ENCODE measurements around the gene DPH5. TPM values are rescaled to one million over a fixed set of nuclear protein-coding genes. Genes with fewer than 3 reads are reported as not detected.
A peak's percentile ranks its signal among the peaks of the same experiment; 100 is the strongest.

DPH5 gene
- total RNA-seq, 2 donors from 2014 or later = 17.2 to 39.0 TPM

- no peak for TF ChIP-seq POLR2A (IDR thresholded peaks at IDR 0.05)
- TF ChIP-seq POLR2AphosphoS5 (IDR thresholded peaks at IDR 0.05) = peak; percentile 82
- TF ChIP-seq, protein P1, sequence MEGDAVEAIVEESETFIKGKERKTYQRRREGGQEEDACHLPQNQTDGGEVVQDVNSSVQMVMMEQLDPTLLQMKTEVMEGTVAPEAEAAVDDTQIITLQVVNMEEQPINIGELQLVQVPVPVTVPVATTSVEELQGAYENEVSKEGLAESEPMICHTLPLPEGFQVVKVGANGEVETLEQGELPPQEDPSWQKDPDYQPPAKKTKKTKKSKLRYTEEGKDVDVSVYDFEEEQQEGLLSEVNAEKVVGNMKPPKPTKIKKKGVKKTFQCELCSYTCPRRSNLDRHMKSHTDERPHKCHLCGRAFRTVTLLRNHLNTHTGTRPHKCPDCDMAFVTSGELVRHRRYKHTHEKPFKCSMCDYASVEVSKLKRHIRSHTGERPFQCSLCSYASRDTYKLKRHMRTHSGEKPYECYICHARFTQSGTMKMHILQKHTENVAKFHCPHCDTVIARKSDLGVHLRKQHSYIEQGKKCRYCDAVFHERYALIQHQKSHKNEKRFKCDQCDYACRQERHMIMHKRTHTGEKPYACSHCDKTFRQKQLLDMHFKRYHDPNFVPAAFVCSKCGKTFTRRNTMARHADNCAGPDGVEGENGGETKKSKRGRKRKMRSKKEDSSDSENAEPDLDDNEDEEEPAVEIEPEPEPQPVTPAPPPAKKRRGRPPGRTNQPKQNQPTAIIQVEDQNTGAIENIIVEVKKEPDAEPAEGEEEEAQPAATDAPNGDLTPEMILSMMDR (IDR thresholded peaks at IDR 0.05) = no peak
- Histone ChIP-seq H3K27me3 (replicated peaks; ENCODE audit: insufficient read depth) (no peaks in the 10 kb centered on the region), H3K4me1 (replicated peaks) (no peaks in the 10 kb centered on the region), H3K27ac (peak overlapping the region; percentile 21 to 30), H3K9me3 (no peaks in the 10 kb centered on the region), H3K36me3 (no peaks in the 10 kb centered on the region), H3K4me3 (no peak overlapping the region)
- intact Hi-C loops (cut with DNase I) = no loop called here
- DNase-seq (ENCODE audit: low spot score) = peak; percentile 36
- WGBS = 30% methylated on average over 1 of the region's 1 CpG
Observed at GRCh38 chr1:101004061-101004460, 21.5 kb downstream of the DPH5 start.

- Histone ChIP-seq H3K36me3 (no peaks in the 10 kb centered on the region), H3K4me1 (replicated peaks) (no peaks in the 10 kb centered on the region), H3K4me3 (no peak overlapping the region), H3K9me3 (no peaks in the 10 kb centered on the region), H3K27me3 (replicated peaks; ENCODE audit: insufficient read depth) (no peaks in the 10 kb centered on the region), H3K27ac (peak overlapping the region in 1 of 2 donors; percentile 38)
- no peak for TF ChIP-seq POLR2A (IDR thresholded peaks at IDR 0.05)
- TF ChIP-seq POLR2AphosphoS5 (IDR thresholded peaks at IDR 0.05) = no peak
- TF ChIP-seq, protein P1 (IDR thresholded peaks at IDR 0.05) = no peak
- intact Hi-C loops (cut with DNase I) = no loop called here
- no peak for DNase-seq (ENCODE audit: low spot score)
- WGBS = 79% methylated on average over 1 of the region's 1 CpG
Observed at GRCh38 chr1:101003012-101003650, 22.5 kb downstream of the DPH5 start.

GRCh38 chr1:101002551-101002950 is 23.0 kb downstream of the DPH5 start:
- Histone ChIP-seq H3K4me3 (no peak overlapping the region), H3K27ac (peak overlapping the region in 1 of 2 donors; percentile 38), H3K4me1 (replicated peaks) (no peaks in the 10 kb centered on the region), H3K27me3 (replicated peaks; ENCODE audit: insufficient read depth) (no peaks in the 10 kb centered on the region), H3K9me3 (no peaks in the 10 kb centered on the region), H3K36me3 (no peaks in the 10 kb centered on the region)
- 31% methylated on average over 2 of the region's 2 CpGs for WGBS
- TF ChIP-seq POLR2A (IDR thresholded peaks at IDR 0.05) (no peak), POLR2AphosphoS5 (IDR thresholded peaks at IDR 0.05) (no peak)
- TF ChIP-seq, protein P1 (IDR thresholded peaks at IDR 0.05) = no peak
- DNase-seq (ENCODE audit: low spot score) = no peak
- intact Hi-C loops (cut with DNase I) = no loop called here

GRCh38 chr1:101000131-101000873 is 25.3 kb downstream of the DPH5 start:
- DNase-seq (ENCODE audit: low spot score) = no peak
- H3K9me3 ChIP-seq = no peaks in the 10 kb centered on the region
- no peak overlapping the region for H3K27ac ChIP-seq
- no peak overlapping the region for H3K4me3 ChIP-seq
- TF ChIP-seq, protein P1 (IDR thresholded peaks at IDR 0.05) = no peak
- no peak for TF ChIP-seq POLR2AphosphoS5 (IDR thresholded peaks at IDR 0.05)
- no peak for TF ChIP-seq POLR2A (IDR thresholded peaks at IDR 0.05)
- H3K27me3 ChIP-seq (replicated peaks; ENCODE audit: insufficient read depth) = no peaks in the 10 kb centered on the region
- intact Hi-C loops (cut with DNase I) = no loop called here
- H3K4me1 ChIP-seq (replicated peaks) = no peaks in the 10 kb centered on the region
- 92% methylated on average over 2 of the region's 2 CpGs for WGBS
- no peaks in the 10 kb centered on the region for H3K36me3 ChIP-seq
